HG03558 (cell line): ENCODE results near the gene SHD.
"Not testable (repeated sequence)": the region's sequence is repeated elsewhere in the genome, so short reads cannot be mapped to it uniquely, and the experiment has no call there.

ENCODE experiments used
- ATAC-seq: cut with Tn5 transposase; IDR thresholded peaks from one replicate; pipeline ENCODE4 v1.9.1; 2021; ENCODE audit warnings: moderate number of reproducible peaks; ENCODE audit not compliant: unreplicated experiment; ENCODE audit errors: extremely low read depth

SHD gene

GRCh38 chr19:4266253-4267000, 12.6 kb upstream of the SHD start:
- ATAC-seq: no peak

- ATAC-seq: no peak
These were observed 11.8 kb upstream of the SHD start for GRCh38 chr19:4267101-4267900.

- no peak for ATAC-seq
These were observed 10.9 kb upstream of the SHD start for GRCh38 chr19:4267901-4268815.

GRCh38 chr19:4268816-4269430, 10.1 kb upstream of the SHD start:
- no peak for ATAC-seq

- ATAC-seq: no peak
These were observed 6.2 kb upstream of the SHD start for GRCh38 chr19:4272894-4273293.

- ATAC-seq: not testable (repeated sequence)
These were observed 4.8 kb upstream of the SHD start for GRCh38 chr19:4274321-4274686.

- ATAC-seq: no peak
These were observed 1.8 kb upstream of the SHD start for GRCh38 chr19:4277191-4277696.

- no peak for ATAC-seq
These were observed 1.1 kb upstream of the SHD start for GRCh38 chr19:4278010-4278409.

GRCh38 chr19:4279267-4279529, 132 bp downstream of the SHD start:
- no peak for ATAC-seq

- ATAC-seq: no peak
These were observed 710 bp downstream of the SHD start for GRCh38 chr19:4279530-4280422.

- ATAC-seq: no peak
These were observed 5.3 kb downstream of the SHD start for GRCh38 chr19:4284176-4284958.

GRCh38 chr19:4284974-4285373, 5.9 kb downstream of the SHD start:
- ATAC-seq: no peak

GRCh38 chr19:4286141-4286540, 7.1 kb downstream of the SHD start:
- not testable (repeated sequence) for ATAC-seq

- no peak for ATAC-seq
These were observed 9.2 kb downstream of the SHD start for GRCh38 chr19:4288091-4288777.

GRCh38 chr19:4291184-4291732, 12.2 kb downstream of the SHD start:
- ATAC-seq: no peak

GRCh38 chr19:4292515-4292914, 13.4 kb downstream of the SHD start:
- no peak for ATAC-seq

GRCh38 chr19:4294389-4294788, 15.3 kb downstream of the SHD start:
- ATAC-seq: no peak
